Left lung (tissue), 14 donors: Measurements from ENCODE around the gene CAV2. TPM values are rescaled to one million over a fixed set of nuclear protein-coding genes. Genes with fewer than 3 reads are reported as not detected.

Source experiments
- ATAC-seq: fragments of 200-7000 bp; cut with Tn5 transposase; one replicate; pipeline ENCODE4 v1.9.1; 2020; ENCODE audit warnings: moderate library complexity
- DNase-seq, 4 donors: peaks; one replicate each; pipeline ENCODE4 v3.0.0-alpha.2; 2013 to 2020
- H3K27ac ChIP-seq, 2 donors: fragments of 200-600 bp; sonication (generic) in 1 of 2; one replicate each; pipeline versions ENCODE4 v1.5.0 to v1.8.0; 2020 to 2021
- H3K27me3 ChIP-seq, 2 donors: fragments of 200-600 bp; sonication (generic) in 1 of 2; one replicate each; pipeline versions ENCODE4 v1.5.0 to v1.8.0; 2020 to 2021
- H3K36me3 ChIP-seq, 2 donors: fragments of 200-600 bp; sonication (generic) in 1 of 2; one replicate each; pipeline versions ENCODE4 v1.5.0 to v1.8.0; 2020 to 2021
- H3K4me1 ChIP-seq, 2 donors: fragments of 200-600 bp; one replicate each; pipeline ENCODE4 v1.8.0; 2021
- H3K4me3 ChIP-seq, 2 donors: fragments of 200-600 bp; sonication (generic) in 1 of 2; one replicate each; pipeline versions ENCODE4 v1.5.0 to v1.8.0; 2020 to 2021; ENCODE audit warnings: mild to moderate bottlenecking in 1 of 2
- H3K9me3 ChIP-seq, 2 donors: fragments of 200-600 bp; sonication (generic) in 1 of 2; one replicate each; pipeline versions ENCODE4 v1.5.0 to v1.8.0; 2020 to 2021
- CTCF ChIP-seq, 2 donors: fragments of 200-600 bp; sonication (generic) in 1 of 2; IDR thresholded peaks; one replicate each; pipeline versions ENCODE4 v1.5.0 to v1.8.0; 2021; ENCODE audit warnings: antibody characterized with exemption in 2 of 2
- intact Hi-C, 2 donors: fragments of 100-400 bp; cut with DNase I; formaldehyde crosslinking; loops; one replicate each; pipeline versions ENCODE4 v1.11.2 to v1.14.2; 2022
- long read RNA-seq, 12 donors: library from polyadenylated mRNA in 2 of 12; unstranded in 2 of 12; transcript quantifications; one replicate each; pipeline ENCODE4 v2.0.0 and lab custom pipeline, GENCODE V29; 2019 to 2026
- polyA plus RNA-seq, 6 donors: library from polyadenylated mRNA; unstranded; fragments of 120-200 nt; gene quantifications; one replicate each; pipeline ENCODE4 v1.2.1, GENCODE V29; 2013; ENCODE audit not compliant: insufficient read length in 6 of 6
- total RNA-seq, 2 donors: library from RNA; stranded (reverse); fragmentation: NEBNext Ultra II Directional; extraction: Animal tissue kit (Norgen Biotek cat#: 25700); gene quantifications; one replicate each; pipeline ENCODE4 v1.2.1, GENCODE V29; 2021
- donor health status: DM: no; HTN: yes; CAD: no.
- donor health status: DM: no; HTN: no; CAD: no.

Gene CAV2
- 100 to 1,000 TPM; 162 to 210 TPM for total RNA-seq
- polyA plus RNA-seq = 10 to 100 TPM; 85.2 to 93.9 (median 89.4) TPM
- long read RNA-seq, donor 1, transcript CAV2-202 (2 exons, 776 nt) = minor isoform, 5 of 65 reads
- long read RNA-seq, donor 1, transcript CAV2-201 (3 exons, 3,301 nt) = major isoform, 45 of 65 reads
- long read RNA-seq, donor 1, transcript CAV2-214 (2 exons, 787 nt) = minor isoform, 8 of 65 reads
- long read RNA-seq, donor 1, transcript CAV2-203 (2 exons, 1,179 nt) = minor isoform, 7 of 65 reads
- long read RNA-seq, donor 1, partial matches to known transcripts = 0 of 65 reads
- long read RNA-seq, donor 1, other reads (novel, unspliced or antisense) = 0 of 65 reads
- long read RNA-seq, donor 2, transcript CAV2-201 (3 exons, 3,301 nt) = major isoform, 38 of 42 reads
- long read RNA-seq, donor 2, partial matches to known transcripts = 0 of 42 reads
- long read RNA-seq, donor 2, other reads (novel, unspliced or antisense) = 0 of 42 reads
- long read RNA-seq, donor 3, transcript CAV2-201 (3 exons, 3,301 nt) = major isoform, 32 of 55 reads
- long read RNA-seq, donor 3, partial matches to known transcripts = 16 of 55 reads
- long read RNA-seq, donor 3, other reads (novel, unspliced or antisense) = 0 of 55 reads
- long read RNA-seq, donor 4, transcript CAV2-202 (2 exons, 776 nt) = minor isoform, 10 of 144 reads
- long read RNA-seq, donor 4, transcript CAV2-201 (3 exons, 3,301 nt) = major isoform, 117 of 144 reads
- long read RNA-seq, donor 4, transcript CAV2-214 (2 exons, 787 nt) = minor isoform, 9 of 144 reads
- long read RNA-seq, donor 4, partial matches to known transcripts = 0 of 144 reads
- long read RNA-seq, donor 4, other reads (novel, unspliced or antisense) = 8 of 144 reads
- long read RNA-seq, donor 5, transcript CAV2-201 (3 exons, 3,301 nt) = major isoform, 46 of 54 reads
- long read RNA-seq, donor 5, transcript CAV2-203 (2 exons, 1,179 nt) = minor isoform, 6 of 54 reads
- long read RNA-seq, donor 5, partial matches to known transcripts = 0 of 54 reads
- long read RNA-seq, donor 5, other reads (novel, unspliced or antisense) = 0 of 54 reads
- long read RNA-seq, donor 6, transcript CAV2-203 (2 exons, 1,179 nt) = minor isoform, 7 of 63 reads
- long read RNA-seq, donor 6, transcript CAV2-201 (3 exons, 3,301 nt) = major isoform, 47 of 63 reads
- long read RNA-seq, donor 6, transcript CAV2-214 (2 exons, 787 nt) = minor isoform, 7 of 63 reads
- long read RNA-seq, donor 6, partial matches to known transcripts = 0 of 63 reads
- long read RNA-seq, donor 6, other reads (novel, unspliced or antisense) = 0 of 63 reads
- long read RNA-seq, donor 7, transcript CAV2-201 (3 exons, 3,301 nt) = major isoform, 29 of 33 reads
- long read RNA-seq, donor 7, partial matches to known transcripts = 0 of 33 reads
- long read RNA-seq, donor 7, other reads (novel, unspliced or antisense) = 0 of 33 reads
- long read RNA-seq, donor 8, transcript CAV2-201 (3 exons, 3,301 nt) = major isoform, 28 of 34 reads
- long read RNA-seq, donor 8, partial matches to known transcripts = 0 of 34 reads
- long read RNA-seq, donor 8, other reads (novel, unspliced or antisense) = 0 of 34 reads
- long read RNA-seq, donor 9 = 0 reads
- long read RNA-seq, donor 10, transcript CAV2-201 (3 exons, 3,301 nt) = major isoform, 63 of 66 reads
- long read RNA-seq, donor 10, partial matches to known transcripts = 0 of 66 reads
- long read RNA-seq, donor 10, other reads (novel, unspliced or antisense) = 0 of 66 reads
- long read RNA-seq, donor 11, transcript CAV2-201 (3 exons, 3,301 nt) = major isoform, 8 of 12 reads
- long read RNA-seq, donor 11, partial matches to known transcripts = 0 of 12 reads
- long read RNA-seq, donor 11, other reads (novel, unspliced or antisense) = 0 of 12 reads
- long read RNA-seq, donor 12, transcript CAV2-203 (2 exons, 1,179 nt) = minor isoform, 7 of 49 reads
- long read RNA-seq, donor 12, transcript CAV2-201 (3 exons, 3,301 nt) = major isoform, 40 of 49 reads
- long read RNA-seq, donor 12, partial matches to known transcripts = 0 of 49 reads
- long read RNA-seq, donor 12, other reads (novel, unspliced or antisense) = 0 of 49 reads

- peaks cover 0 to 22% of the 10 kb centered on the region in 2 donors for H3K4me1 ChIP-seq
- peaks cover 0 to 39% of the 10 kb centered on the region in 2 donors for H3K27me3 ChIP-seq
- ATAC-seq (peak; percentile 89), DNase-seq (peak; percentile 59 to 91 (median 78))
- no peak for TF ChIP-seq CTCF (IDR thresholded peaks at IDR 0.05)
- no peaks in the 10 kb centered on the region for H3K36me3 ChIP-seq
- H3K4me3 ChIP-seq = peak within 1 kb of the TSS; percentile 39 to 60
- no peaks in the 10 kb centered on the region for H3K9me3 ChIP-seq
- H3K27ac ChIP-seq = peak within 1 kb of the TSS; percentile 86 to 88
- intact Hi-C loops = no loop called here
These were observed at the start of gene CAV2 for GRCh38 chr7:116499168-116500077. CAV2 (plus strand) TSS chr7:116499738; CDS start chr7:116499782, 44 bp downstream.

- no peaks in the 10 kb centered on the region for H3K27me3 ChIP-seq
- H3K4me1 ChIP-seq = peaks cover 0 to 4% of the 10 kb centered on the region in 2 donors
- intact Hi-C loops = no loop called here
- H3K27ac ChIP-seq = peak overlapping the region in 1 of 2 donors; percentile 1
- H3K9me3 ChIP-seq = no peaks in the 10 kb centered on the region
- no peaks in the 10 kb centered on the region for H3K36me3 ChIP-seq
- no peak for TF ChIP-seq CTCF (IDR thresholded peaks at IDR 0.05)
- H3K4me3 ChIP-seq = no peak overlapping the region
- ATAC-seq (no peak), DNase-seq (no peak)
These were observed 49.6 kb upstream of the CAV2 start for GRCh38 chr7:116449950-116450349.

- intact Hi-C loops = no loop called here
- TF ChIP-seq CTCF (IDR thresholded peaks at IDR 0.05) = no peak
- Histone ChIP-seq H3K4me1 (peaks cover 0 to 4% of the 10 kb centered on the region in 2 donors), H3K4me3 (no peak overlapping the region), H3K36me3 (no peaks in the 10 kb centered on the region), H3K27me3 (no peaks in the 10 kb centered on the region), H3K9me3 (no peaks in the 10 kb centered on the region), H3K27ac (no peak overlapping the region)
- DNase-seq (no peak), ATAC-seq (no peak)
These were observed 47.4 kb upstream of the CAV2 start for GRCh38 chr7:116451957-116452729.
